Measurements from ENCODE around the gene ZNF319. TPM values are rescaled to one million over a fixed set of nuclear protein-coding genes. Genes with fewer than 3 reads are reported as not detected.

ZNF319 gene
- total RNA-seq, 4 donors from 2014 or later, result 4.2 to 16.6 (median 11.6) TPM

DNA sequence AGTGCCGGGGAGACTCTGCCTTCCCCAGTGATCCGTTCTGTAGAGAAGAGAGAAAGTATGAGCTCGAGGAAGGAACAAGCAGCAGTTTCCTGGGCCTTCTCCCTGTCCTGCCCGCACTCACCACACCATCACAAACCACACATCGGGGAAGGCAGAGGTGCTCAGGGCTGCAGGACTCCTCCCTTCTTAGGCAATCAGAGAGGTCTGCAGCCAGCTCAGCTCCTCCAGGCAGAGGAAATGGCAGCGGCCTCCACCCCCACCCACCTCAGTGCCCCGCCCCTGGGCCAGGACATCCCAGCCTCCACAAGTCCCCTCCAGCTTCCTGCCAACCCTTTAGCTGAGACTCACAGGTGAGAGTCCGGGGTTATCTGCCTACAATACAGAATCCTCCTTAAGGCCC, 2.0 kb downstream of the ZNF319 start:
- TF ChIP-seq, protein P1, sequence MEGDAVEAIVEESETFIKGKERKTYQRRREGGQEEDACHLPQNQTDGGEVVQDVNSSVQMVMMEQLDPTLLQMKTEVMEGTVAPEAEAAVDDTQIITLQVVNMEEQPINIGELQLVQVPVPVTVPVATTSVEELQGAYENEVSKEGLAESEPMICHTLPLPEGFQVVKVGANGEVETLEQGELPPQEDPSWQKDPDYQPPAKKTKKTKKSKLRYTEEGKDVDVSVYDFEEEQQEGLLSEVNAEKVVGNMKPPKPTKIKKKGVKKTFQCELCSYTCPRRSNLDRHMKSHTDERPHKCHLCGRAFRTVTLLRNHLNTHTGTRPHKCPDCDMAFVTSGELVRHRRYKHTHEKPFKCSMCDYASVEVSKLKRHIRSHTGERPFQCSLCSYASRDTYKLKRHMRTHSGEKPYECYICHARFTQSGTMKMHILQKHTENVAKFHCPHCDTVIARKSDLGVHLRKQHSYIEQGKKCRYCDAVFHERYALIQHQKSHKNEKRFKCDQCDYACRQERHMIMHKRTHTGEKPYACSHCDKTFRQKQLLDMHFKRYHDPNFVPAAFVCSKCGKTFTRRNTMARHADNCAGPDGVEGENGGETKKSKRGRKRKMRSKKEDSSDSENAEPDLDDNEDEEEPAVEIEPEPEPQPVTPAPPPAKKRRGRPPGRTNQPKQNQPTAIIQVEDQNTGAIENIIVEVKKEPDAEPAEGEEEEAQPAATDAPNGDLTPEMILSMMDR (IDR thresholded peaks at IDR 0.05), result no peak
- TF ChIP-seq EP300 (IDR thresholded peaks at IDR 0.05) (no peak), POLR2AphosphoS5 (IDR thresholded peaks at IDR 0.05) (no peak), POLR2A (IDR thresholded peaks at IDR 0.05) (no peak)
- 40% methylated on average over 5 of the region's 8 CpGs for WGBS
- DNase-seq (ENCODE audit: low spot score in 2 of 2), result peak in 1 of 2 donors; percentile 64
- no peak overlapping the region for H3K27ac ChIP-seq
- peaks cover 41% of the 10 kb centered on the region for H3K4me1 ChIP-seq
- H3K4me3 ChIP-seq, result no peak overlapping the region
- H3K9me3 ChIP-seq, result no peaks in the 10 kb centered on the region
- H3K27me3 ChIP-seq, result no peaks in the 10 kb centered on the region
- peaks cover 32% of the 10 kb centered on the region for H3K36me3 ChIP-seq

DNA sequence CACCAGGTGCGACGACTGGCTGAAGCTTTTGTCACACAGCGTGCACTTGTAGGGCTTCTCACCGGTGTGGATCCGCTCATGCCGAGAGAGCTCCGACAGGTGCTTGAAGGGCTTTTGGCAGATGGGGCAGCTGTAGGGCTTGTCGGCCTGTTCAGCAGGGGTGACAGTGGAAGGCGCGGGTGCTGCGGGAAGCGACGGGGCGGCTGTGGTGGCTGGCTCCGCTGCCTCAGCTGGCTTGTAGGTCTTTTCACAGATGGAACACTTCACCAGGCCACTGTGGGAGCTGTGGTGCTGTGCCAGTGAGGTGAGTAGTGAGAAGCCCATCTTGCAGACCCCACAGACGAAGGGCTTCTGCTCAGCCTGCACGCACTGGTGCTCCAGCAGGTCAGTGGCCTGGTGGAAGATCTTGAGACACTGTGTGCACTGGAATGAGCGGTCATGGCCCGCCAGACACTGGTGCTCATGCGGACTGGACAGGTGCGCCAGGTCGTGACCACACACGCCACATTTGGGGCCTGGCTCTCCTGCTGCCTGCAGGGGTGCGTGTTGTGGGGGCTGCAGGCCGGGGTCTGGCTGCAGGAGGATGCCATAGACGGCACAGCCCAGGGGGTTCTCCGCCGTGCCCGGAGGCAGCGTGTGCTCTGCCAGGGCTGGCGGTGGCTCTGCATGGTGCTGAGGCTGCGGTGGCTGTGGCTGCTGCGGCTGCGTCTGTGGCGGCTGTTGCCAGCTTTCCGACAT, 2.8 kb downstream of the ZNF319 start:
- Histone ChIP-seq H3K27me3 (no peaks in the 10 kb centered on the region), H3K4me1 (peaks cover 41% of the 10 kb centered on the region), H3K4me3 (no peak overlapping the region), H3K36me3 (peaks cover 32% of the 10 kb centered on the region), H3K27ac (no peak overlapping the region), H3K9me3 (no peaks in the 10 kb centered on the region)
- DNase-seq (ENCODE audit: low spot score in 2 of 2), result peak in 1 of 2 donors; percentile 58
- TF ChIP-seq EP300 (IDR thresholded peaks at IDR 0.05) (no peak), POLR2AphosphoS5 (IDR thresholded peaks at IDR 0.05) (no peak), POLR2A (IDR thresholded peaks at IDR 0.05) (no peak)
- TF ChIP-seq, protein P1 (IDR thresholded peaks at IDR 0.05), result no peak
- 98% methylated on average over 10 of the region's 36 CpGs for WGBS

DNA sequence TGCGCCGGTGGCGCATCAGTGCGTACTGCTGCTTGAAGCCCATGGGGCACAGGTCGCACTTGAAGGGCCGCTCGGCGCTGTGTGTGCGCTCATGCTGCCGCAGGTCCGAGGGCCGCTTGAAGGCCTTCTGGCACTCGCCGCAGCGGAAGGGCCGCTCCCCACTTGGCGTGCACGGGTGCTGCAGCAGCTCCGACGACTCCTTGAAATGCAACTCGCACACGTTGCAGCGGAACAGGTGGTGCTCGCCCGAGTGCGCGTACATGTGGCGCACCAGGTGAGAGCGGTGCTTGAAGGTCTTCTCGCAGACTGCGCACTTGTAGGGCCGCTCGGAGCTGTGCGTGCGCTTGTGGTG, 3.3 kb downstream of the ZNF319 start:
- TF ChIP-seq POLR2AphosphoS5 (IDR thresholded peaks at IDR 0.05), result no peak
- TF ChIP-seq EP300 (IDR thresholded peaks at IDR 0.05), result no peak
- TF ChIP-seq, protein P1 (IDR thresholded peaks at IDR 0.05), result no peak
- TF ChIP-seq POLR2A (IDR thresholded peaks at IDR 0.05), result no peak
- Histone ChIP-seq H3K27ac (no peak overlapping the region), H3K36me3 (peaks cover 32% of the 10 kb centered on the region), H3K4me1 (peaks cover 41% of the 10 kb centered on the region), H3K27me3 (no peaks in the 10 kb centered on the region), H3K9me3 (no peaks in the 10 kb centered on the region), H3K4me3 (no peak overlapping the region)
- WGBS, result 94% methylated on average over 7 of the region's 35 CpGs
- DNase-seq (ENCODE audit: low spot score in 2 of 2), result no peak

DNA sequence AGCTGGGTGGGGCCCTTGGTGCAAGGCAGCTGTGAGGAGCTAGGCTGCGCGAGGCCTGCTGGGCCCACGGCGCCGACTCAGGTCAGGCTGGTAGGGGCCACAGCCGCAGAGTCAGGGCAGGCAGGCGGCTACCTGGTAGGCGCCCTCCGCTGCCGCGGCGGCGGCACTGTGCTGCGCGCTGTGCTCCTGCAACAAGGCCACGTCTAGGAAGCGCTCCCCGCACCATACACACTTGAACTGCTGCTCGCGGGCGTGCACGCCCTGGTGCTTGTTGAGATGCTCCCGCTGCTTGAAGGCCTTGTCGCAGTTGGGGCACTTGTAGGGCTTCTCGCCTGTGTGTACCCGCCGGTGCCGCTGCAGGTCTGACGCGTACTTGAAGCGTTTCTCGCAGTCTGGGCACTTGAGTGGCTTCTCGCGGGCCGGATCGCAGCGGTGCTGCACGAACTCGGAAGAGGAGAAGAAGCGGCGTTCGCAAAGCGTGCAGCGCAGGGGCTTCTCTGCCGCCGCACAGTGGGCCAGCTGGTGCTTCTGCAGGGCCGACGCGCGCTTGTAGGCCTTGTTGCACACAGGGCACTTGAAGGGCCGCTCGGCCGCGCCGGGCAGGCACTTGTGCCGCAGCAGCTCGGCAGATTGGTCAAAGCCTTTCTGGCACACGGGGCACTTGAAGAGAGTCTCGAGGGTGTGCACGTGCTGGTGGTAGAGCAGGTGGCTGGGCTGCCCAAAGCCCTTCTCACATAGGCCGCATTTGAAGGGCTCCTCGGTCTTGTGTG, 3.9 kb downstream of the ZNF319 start:
- Histone ChIP-seq H3K9me3 (no peaks in the 10 kb centered on the region), H3K27ac (no peak overlapping the region), H3K36me3 (peaks cover 32% of the 10 kb centered on the region), H3K4me3 (no peak overlapping the region), H3K27me3 (no peaks in the 10 kb centered on the region), H3K4me1 (peaks cover 37% of the 10 kb centered on the region)
- TF ChIP-seq POLR2A (IDR thresholded peaks at IDR 0.05), result no peak
- TF ChIP-seq, protein P1 (IDR thresholded peaks at IDR 0.05), result no peak
- TF ChIP-seq EP300 (IDR thresholded peaks at IDR 0.05), result no peak
- TF ChIP-seq POLR2AphosphoS5 (IDR thresholded peaks at IDR 0.05), result no peak
- DNase-seq (ENCODE audit: low spot score in 2 of 2), result peak in 1 of 2 donors; percentile 54
- WGBS, result 96% methylated on average over 32 of the region's 62 CpGs

DNA sequence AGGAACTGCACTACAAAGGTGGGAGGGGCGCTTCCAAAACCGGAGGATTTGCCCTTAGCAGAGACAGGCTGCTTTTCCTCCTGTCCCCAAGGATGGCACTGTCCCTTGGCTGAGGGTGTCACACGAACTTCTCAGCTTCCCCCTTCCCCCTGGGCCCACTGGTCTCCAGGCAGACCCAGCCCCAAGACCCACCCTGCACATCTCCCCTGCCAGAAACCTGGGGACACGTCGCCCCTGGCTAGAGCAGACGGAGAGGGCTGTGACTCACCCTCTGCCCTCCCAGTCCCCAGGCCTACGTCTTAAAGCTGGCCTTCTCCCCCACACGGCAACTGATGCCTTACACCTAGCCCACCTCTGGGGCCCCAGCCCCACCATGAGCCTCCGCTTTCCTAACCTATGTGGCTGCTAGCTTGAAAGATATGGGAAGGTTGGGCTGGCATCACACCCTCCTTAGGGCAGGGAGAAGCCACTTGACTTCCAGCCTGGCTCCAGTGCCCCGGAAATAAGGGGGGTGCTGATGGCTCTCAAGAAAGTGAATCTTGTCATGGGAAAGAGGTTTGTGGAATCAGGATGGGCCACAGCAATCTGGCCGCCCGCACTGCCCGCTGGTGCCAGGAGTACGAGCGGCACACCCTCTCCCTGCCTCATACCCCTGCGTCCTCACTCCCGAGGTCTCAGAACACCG, 4.6 kb downstream of the ZNF319 start:
- peaks cover 29% of the 10 kb centered on the region for H3K4me1 ChIP-seq
- H3K27ac ChIP-seq, result no peak overlapping the region
- WGBS, result 90% methylated on average over 15 of the region's 18 CpGs
- H3K4me3 ChIP-seq, result no peak overlapping the region
- no peak for TF ChIP-seq EP300 (IDR thresholded peaks at IDR 0.05)
- no peak for TF ChIP-seq POLR2A (IDR thresholded peaks at IDR 0.05)
- no peak for TF ChIP-seq POLR2AphosphoS5 (IDR thresholded peaks at IDR 0.05)
- TF ChIP-seq, protein P1 (IDR thresholded peaks at IDR 0.05), result no peak
- peaks cover 32% of the 10 kb centered on the region for H3K36me3 ChIP-seq
- H3K27me3 ChIP-seq, result no peaks in the 10 kb centered on the region
- no peaks in the 10 kb centered on the region for H3K9me3 ChIP-seq
- peak in 1 of 2 donors; percentile 61 for DNase-seq (ENCODE audit: low spot score in 2 of 2)

Data from suprapubic skin (tissue), 4 donors.